Bronchial epithelial cell (primary cell): ENCODE results near the gene MYLIP. TPM values are rescaled to one million over a fixed set of nuclear protein-coding genes. Genes with fewer than 3 reads are reported as not detected.

ENCODE experiments used
- DNase-seq: peaks from one replicate; pipeline ENCODE4 v3.0.0-alpha.2; 2010; ENCODE audit warnings: low read depth
- FAIRE-seq: peaks from 2 replicates; lab custom pipeline; 2011; peaks lifted over from hg19 to GRCh38; lab: Jason Lieb, UNC
- H3K27me3 ChIP-seq: 2 replicates; pipeline ENCODE4 v1.5.1; 2011; ENCODE audit warnings: low read length; ENCODE audit not compliant: control insufficient read depth, insufficient read depth
- H3K36me3 ChIP-seq: 2 replicates; pipeline ENCODE4 v1.5.1; 2011; ENCODE audit warnings: low read length; ENCODE audit not compliant: control insufficient read depth, insufficient read depth
- H3K4me3 ChIP-seq: 2 replicates; pipeline ENCODE4 v1.5.1; 2011; ENCODE audit warnings: mild to moderate bottlenecking, low read depth, low read length, control low read depth
- total RNA-seq: library from RNA; depleted of rRNA; stranded (reverse); fragments of >200 nt; gene quantifications from 2 replicates; pipeline ENCODE4 v1.2.1, GENCODE V29; 2014
- TF ChIP-seq, protein P1 (sequence below): IDR thresholded peaks from 2 replicates; pipeline ENCODE4 v1.5.1; 2011; ENCODE audit warnings: mild to moderate bottlenecking, moderate library complexity, low read length, control low read depth, inconsistent platforms; ENCODE audit not compliant: insufficient read depth, severe bottlenecking

The MYLIP gene
- total RNA-seq, 1 donor from 2014 or later: 8.2 TPM

DNA sequence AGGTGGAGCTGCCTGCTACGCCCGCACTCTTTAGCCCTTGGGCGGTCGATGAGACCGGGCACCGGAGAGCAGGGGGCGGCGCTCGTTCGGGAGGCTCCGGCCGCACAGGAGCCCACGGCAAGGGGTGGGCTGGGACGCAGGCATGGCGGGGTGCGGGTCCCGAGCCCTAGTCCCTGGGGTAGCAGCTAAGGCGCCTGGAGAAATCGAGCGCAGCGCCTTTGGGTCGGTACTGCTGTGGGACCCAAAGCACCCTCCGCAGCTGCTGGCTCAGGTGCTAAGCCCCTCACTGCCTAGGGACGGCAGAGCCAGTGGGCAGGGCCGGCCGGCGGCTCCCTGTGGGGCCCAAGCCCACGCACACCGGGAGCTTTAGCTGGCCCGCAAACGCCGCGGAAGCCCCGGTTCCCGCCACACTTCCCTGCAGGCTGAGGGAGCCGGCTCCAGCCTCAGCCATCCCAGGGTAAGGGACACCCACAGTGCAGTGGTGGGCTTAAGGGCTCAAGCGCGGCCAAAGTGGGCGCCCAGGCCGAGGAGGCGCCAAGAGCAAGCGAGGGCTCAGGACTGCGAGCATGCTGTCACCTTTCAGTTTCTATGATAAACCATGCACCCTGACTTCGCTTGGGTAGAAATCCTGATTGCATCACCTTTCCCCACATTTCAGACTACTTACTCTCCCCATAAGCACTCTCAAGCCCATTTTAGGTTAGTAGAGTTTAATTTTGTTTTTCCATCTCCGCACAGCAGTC lies 52.0 kb downstream of the MYLIP start:
- no peaks in the 10 kb centered on the region for H3K36me3 ChIP-seq
- TF ChIP-seq, protein P1, sequence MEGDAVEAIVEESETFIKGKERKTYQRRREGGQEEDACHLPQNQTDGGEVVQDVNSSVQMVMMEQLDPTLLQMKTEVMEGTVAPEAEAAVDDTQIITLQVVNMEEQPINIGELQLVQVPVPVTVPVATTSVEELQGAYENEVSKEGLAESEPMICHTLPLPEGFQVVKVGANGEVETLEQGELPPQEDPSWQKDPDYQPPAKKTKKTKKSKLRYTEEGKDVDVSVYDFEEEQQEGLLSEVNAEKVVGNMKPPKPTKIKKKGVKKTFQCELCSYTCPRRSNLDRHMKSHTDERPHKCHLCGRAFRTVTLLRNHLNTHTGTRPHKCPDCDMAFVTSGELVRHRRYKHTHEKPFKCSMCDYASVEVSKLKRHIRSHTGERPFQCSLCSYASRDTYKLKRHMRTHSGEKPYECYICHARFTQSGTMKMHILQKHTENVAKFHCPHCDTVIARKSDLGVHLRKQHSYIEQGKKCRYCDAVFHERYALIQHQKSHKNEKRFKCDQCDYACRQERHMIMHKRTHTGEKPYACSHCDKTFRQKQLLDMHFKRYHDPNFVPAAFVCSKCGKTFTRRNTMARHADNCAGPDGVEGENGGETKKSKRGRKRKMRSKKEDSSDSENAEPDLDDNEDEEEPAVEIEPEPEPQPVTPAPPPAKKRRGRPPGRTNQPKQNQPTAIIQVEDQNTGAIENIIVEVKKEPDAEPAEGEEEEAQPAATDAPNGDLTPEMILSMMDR: no peak
- FAIRE-seq (no peak), DNase-seq (no peak)
- peaks cover 2% of the 10 kb centered on the region for H3K27me3 ChIP-seq
- H3K4me3 ChIP-seq: no peak overlapping the region

DNA sequence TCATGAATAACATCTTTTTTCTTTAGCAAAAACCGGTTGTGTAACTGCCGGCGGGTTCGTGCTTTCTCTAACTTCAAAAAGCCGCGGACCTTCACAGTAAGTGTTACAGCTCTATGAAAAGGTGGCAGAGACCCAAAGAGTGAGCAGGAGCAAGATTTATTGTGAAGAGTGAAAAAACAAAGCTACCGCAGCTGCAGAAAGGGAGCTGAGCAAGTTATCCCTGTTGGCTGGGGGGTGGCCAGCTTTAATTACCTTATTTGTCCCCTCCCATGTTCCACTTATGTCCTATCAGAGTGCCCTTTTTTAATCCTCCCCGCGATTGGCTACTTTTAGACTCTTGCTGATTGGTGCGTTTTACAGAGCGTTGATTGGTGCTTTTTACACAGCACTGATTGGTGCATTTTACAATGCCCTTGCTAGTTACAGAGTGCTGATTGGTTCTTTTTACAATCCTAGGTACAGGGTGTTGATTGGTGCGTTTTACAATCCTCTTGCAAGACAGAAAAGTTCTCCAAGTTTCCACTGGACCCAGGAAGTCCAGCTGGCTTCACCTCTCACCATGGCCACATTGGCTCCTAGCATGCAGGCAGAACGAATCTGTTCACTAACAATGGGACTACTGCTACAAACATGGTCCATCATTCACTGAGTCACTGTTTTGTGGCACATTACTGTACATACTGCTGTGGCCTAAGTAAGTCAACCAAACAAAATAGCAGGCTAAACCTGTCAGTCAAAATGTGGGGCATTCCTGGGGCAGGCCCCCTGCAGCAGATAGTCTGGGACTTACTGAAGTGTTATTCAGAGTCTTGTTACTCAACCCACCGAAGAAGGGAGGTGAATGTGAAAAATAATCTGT lies 52.8 kb downstream of the MYLIP start:
- H3K4me3 ChIP-seq: no peak overlapping the region
- no peaks in the 10 kb centered on the region for H3K36me3 ChIP-seq
- DNase-seq (no peak), FAIRE-seq (no peak)
- peaks cover 2% of the 10 kb centered on the region for H3K27me3 ChIP-seq
- TF ChIP-seq, protein P1: no peak

DNA sequence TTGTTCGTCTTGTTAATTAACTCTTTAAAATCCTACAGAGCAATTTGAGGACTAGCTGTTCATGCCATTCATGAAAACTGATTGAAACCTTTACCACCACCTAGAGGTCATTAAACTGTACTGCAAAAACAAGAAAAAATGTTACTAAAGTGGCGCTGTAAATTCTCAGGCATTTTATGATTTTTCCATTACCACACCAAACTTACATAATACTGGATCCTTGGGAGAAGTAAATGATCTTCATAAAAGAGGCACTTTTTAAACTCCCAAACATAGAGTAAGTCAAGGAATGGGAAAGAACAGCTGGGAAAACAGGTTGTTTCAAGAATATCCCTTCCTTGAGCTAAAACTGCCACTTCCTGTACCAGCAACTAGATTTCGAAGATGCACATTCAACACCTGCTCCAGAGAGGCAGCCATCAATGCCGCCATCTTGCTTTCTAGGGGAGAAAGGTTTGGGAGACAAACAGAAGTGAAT lies 54.3 kb downstream of the MYLIP start:
- H3K27me3 ChIP-seq: peaks cover 2% of the 10 kb centered on the region
- FAIRE-seq: no peak
- DNase-seq: peak; percentile 52
- no peak overlapping the region for H3K4me3 ChIP-seq
- no peaks in the 10 kb centered on the region for H3K36me3 ChIP-seq
- TF ChIP-seq, protein P1: peak; percentile 31

DNA sequence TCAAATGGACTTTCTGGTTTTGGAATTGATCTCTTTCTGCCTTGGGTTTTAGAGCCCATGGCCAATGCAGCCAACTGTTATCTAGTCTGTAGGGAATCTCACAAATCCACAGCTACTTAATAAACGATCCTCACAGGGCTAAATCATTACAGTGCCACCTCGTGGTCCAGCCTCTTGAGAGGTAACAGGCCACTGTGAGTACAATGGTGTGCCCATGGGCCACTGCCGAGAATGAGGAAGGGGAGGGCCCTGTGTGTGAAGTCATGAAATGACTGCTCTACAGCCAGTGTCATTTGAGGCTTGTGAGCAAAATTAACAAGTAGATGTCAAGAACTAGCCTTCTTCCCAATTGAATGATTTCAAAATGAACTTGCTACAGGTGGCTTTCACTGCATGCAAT lies 55.2 kb downstream of the MYLIP start:
- Histone ChIP-seq H3K36me3 (no peaks in the 10 kb centered on the region), H3K4me3 (no peak overlapping the region), H3K27me3 (peaks cover 2% of the 10 kb centered on the region)
- FAIRE-seq: no peak
- DNase-seq: peak; percentile 57
- TF ChIP-seq, protein P1: peak; percentile 58

DNA sequence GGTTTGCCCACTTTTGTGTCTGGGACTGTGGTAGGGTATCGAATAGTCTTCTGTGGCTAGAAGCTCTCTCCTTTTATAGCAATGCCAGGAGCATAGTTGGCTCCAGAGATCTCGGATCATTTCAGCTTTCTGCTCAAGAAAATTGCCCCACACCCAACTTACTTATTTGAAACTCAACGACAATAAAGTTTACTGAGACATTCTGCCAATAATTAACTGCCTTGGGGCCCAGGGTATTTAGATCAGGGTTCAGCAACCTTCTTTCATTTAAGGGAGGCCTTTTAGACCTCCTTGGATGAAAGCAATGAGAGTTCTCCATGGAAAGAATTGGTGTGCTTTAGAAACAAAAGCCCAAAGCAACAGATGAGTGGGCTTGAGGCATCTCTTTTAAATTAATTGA lies 55.7 kb downstream of the MYLIP start:
- Histone ChIP-seq H3K36me3 (no peaks in the 10 kb centered on the region), H3K4me3 (no peak overlapping the region), H3K27me3 (peaks cover 2% of the 10 kb centered on the region)
- no peak for DNase-seq
- TF ChIP-seq, protein P1: no peak
- FAIRE-seq: no peak
